HEK293 (cell line): ENCODE data around the gene EML6.

Experiments used
- CTCF ChIP-seq: fragments of 450-650 bp; formaldehyde crosslinking; IDR thresholded peaks from 2 replicates; pipeline ENCODE4 v1.5.1; 2016; ENCODE audit warnings: missing biosample characterization, missing genetic modification characterization
- PRDM4 ChIP-seq: fragments of 450-650 bp; formaldehyde crosslinking; IDR thresholded peaks from 2 replicates; pipeline ENCODE4 v1.5.1; 2017; ENCODE audit warnings: missing biosample characterization, missing genetic modification characterization
- ZBTB10 ChIP-seq: fragments of 450-650 bp; formaldehyde crosslinking; IDR thresholded peaks from 2 replicates; pipeline ENCODE4 v1.5.1; 2016; ENCODE audit warnings: missing biosample characterization, missing genetic modification characterization
- ZNF596 ChIP-seq: fragments of 450-650 bp; IDR thresholded peaks from 2 replicates; pipeline ENCODE4 v1.5.0; 2018; ENCODE audit warnings: missing biosample characterization, mild to moderate bottlenecking, missing genetic modification characterization, moderate library complexity
- ZNF623 ChIP-seq: fragments of 450-650 bp; formaldehyde crosslinking; IDR thresholded peaks from 2 replicates; pipeline ENCODE4 v1.5.1; 2016; ENCODE audit warnings: missing biosample characterization, missing genetic modification characterization

GRCh38 chr2:55017880-55018279, 294.4 kb downstream of the EML6 start:
- no peak for TF ChIP-seq ZNF596 (tag by site-specific recombination)
- no peak for TF ChIP-seq ZNF623 (tag by site-specific recombination)
- TF ChIP-seq ZBTB10 (tag by site-specific recombination): no peak
- TF ChIP-seq CTCF (tag by site-specific recombination): no peak
- no peak for TF ChIP-seq PRDM4 (tag by site-specific recombination)
